Thoracic aorta (tissue), 2 donors: ENCODE results near the gene RGL1. TPM values are rescaled to one million over a fixed set of nuclear protein-coding genes. Genes with fewer than 3 reads are reported as not detected.

ENCODE experiments used
- ATAC-seq: fragments of 150-250 bp; one replicate; pipeline ENCODE4 v1.8.0; 2017; ENCODE audit warnings: low read depth; ENCODE audit not compliant: insufficient number of reproducible peaks, low FRiP score
- DNase-seq: peaks from one replicate; pipeline ENCODE4 v3.0.0-alpha.2; 2020; ENCODE audit warnings: low spot score
- H3K27ac ChIP-seq, 2 donors: fragments of 200-600 bp; sonication (generic); 1 replicate in 1 of 2; 2 replicates in 1 of 2; pipeline ENCODE4 v1.5.1; 2016; ENCODE audit warnings: mild to moderate bottlenecking in 2 of 2, moderate library complexity in 2 of 2
- H3K27me3 ChIP-seq: fragments of 200-600 bp; sonication (generic); replicated peaks from 2 replicates; pipeline ENCODE4 v1.6.0; 2016; ENCODE audit warnings: mild to moderate bottlenecking; ENCODE audit not compliant: insufficient read depth
- H3K36me3 ChIP-seq: fragments of 200-600 bp; sonication (generic); one replicate; pipeline ENCODE4 v1.5.1; 2016
- H3K4me1 ChIP-seq, 2 donors: fragments of 200-600 bp; sonication (generic); 1 replicate in 1 of 2; 2 replicates in 1 of 2; pipeline versions ENCODE4 v1.5.1 to v1.6.0; 2016; ENCODE audit warnings: low read depth in 2 of 2, mild to moderate bottlenecking in 1 of 2; ENCODE audit not compliant: control insufficient read depth in 1 of 2
- H3K4me3 ChIP-seq: fragments of 200-600 bp; sonication (generic); 2 replicates; pipeline ENCODE4 v1.5.1; 2016; ENCODE audit warnings: mild to moderate bottlenecking
- H3K9me3 ChIP-seq: fragments of 200-600 bp; sonication (generic); 2 replicates; pipeline ENCODE4 v1.5.1; 2016
- total RNA-seq, 2 donors: library from RNA; depleted of rRNA; stranded (reverse); fragments of >200 nt; gene quantifications; one replicate each; pipeline versions ENCODE4 v1.1.0 to v1.2.3, GENCODE V29; 2016
- TF ChIP-seq, protein P1 (sequence below): fragments of 200-600 bp; sonication (generic); IDR thresholded peaks from one replicate; pipeline ENCODE4 v1.5.1; 2019; ENCODE audit warnings: antibody characterized with exemption

Gene RGL1
- total RNA-seq, 2 donors from 2014 or later: 27.6 to 35.7 TPM

DNA sequence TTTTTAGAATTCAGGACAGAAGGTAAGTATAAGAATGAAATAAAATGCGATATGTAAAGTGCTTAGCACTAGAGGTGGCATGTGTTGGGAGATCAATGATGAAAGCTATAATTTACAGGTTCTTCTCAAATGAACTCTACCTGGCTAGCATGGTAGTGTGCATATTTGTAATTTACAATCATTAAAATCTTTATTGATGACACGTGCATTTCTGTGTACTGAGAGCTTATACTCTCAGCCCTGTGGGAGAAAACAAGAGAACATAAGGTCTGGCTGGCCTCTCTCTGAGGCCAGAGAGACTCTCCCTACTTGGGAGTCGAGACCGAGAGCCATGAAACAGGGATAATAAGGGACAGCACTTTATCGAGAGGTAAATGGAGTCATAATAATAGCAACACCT lies 156.2 kb downstream of the RGL1 start:
- ATAC-seq: no peak
- TF ChIP-seq, protein P1, sequence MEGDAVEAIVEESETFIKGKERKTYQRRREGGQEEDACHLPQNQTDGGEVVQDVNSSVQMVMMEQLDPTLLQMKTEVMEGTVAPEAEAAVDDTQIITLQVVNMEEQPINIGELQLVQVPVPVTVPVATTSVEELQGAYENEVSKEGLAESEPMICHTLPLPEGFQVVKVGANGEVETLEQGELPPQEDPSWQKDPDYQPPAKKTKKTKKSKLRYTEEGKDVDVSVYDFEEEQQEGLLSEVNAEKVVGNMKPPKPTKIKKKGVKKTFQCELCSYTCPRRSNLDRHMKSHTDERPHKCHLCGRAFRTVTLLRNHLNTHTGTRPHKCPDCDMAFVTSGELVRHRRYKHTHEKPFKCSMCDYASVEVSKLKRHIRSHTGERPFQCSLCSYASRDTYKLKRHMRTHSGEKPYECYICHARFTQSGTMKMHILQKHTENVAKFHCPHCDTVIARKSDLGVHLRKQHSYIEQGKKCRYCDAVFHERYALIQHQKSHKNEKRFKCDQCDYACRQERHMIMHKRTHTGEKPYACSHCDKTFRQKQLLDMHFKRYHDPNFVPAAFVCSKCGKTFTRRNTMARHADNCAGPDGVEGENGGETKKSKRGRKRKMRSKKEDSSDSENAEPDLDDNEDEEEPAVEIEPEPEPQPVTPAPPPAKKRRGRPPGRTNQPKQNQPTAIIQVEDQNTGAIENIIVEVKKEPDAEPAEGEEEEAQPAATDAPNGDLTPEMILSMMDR: no peak
- Histone ChIP-seq H3K4me1 (no peaks in the 10 kb centered on the region), H3K4me3 (no peak overlapping the region), H3K36me3 (no peaks in the 10 kb centered on the region), H3K27me3 (no peaks in the 10 kb centered on the region), H3K27ac (no peak overlapping the region), H3K9me3 (no peaks in the 10 kb centered on the region)
- no peak for DNase-seq

GRCh38 chr1:183962903-183963302 lies 158.0 kb downstream of the RGL1 start:
- no peaks in the 10 kb centered on the region for H3K4me1 ChIP-seq
- TF ChIP-seq, protein P1: no peak
- ATAC-seq (no peak), DNase-seq (no peak)
- H3K36me3 ChIP-seq: no peaks in the 10 kb centered on the region
- no peak overlapping the region for H3K27ac ChIP-seq
- H3K27me3 ChIP-seq: no peaks in the 10 kb centered on the region
- H3K9me3 ChIP-seq: no peaks in the 10 kb centered on the region
- no peak overlapping the region for H3K4me3 ChIP-seq

GRCh38 chr1:183965726-183966125 lies 160.8 kb downstream of the RGL1 start:
- H3K4me1 ChIP-seq: no peaks in the 10 kb centered on the region
- no peaks in the 10 kb centered on the region for H3K9me3 ChIP-seq
- H3K27me3 ChIP-seq: no peaks in the 10 kb centered on the region
- H3K36me3 ChIP-seq: no peaks in the 10 kb centered on the region
- no peak for ATAC-seq
- DNase-seq: no peak
- TF ChIP-seq, protein P1: no peak
- H3K27ac ChIP-seq: no peak overlapping the region
- no peak overlapping the region for H3K4me3 ChIP-seq

DNA sequence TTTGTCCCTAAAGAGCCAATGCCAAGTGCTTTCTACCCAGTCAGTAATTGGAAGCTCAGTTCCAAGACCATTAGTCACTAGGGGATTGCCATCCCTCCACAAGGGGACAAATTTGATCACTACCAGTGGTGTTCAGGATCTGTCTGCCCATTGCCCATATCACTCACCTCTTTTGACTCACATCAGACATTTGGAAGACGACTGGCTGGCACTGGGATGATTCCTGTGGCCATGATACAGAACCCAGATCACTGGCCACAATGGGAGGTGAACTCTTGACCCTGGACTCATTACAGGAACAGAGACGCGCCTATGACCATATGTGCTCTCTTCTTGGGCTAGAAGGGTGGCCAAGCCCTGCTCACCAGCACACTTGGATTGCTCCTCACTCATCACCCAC lies 161.6 kb downstream of the RGL1 start:
- Histone ChIP-seq H3K9me3 (no peaks in the 10 kb centered on the region), H3K4me3 (no peak overlapping the region), H3K27me3 (no peaks in the 10 kb centered on the region), H3K36me3 (no peaks in the 10 kb centered on the region), H3K27ac (no peak overlapping the region), H3K4me1 (no peaks in the 10 kb centered on the region)
- DNase-seq (no peak), ATAC-seq (no peak)
- TF ChIP-seq, protein P1: no peak

DNA sequence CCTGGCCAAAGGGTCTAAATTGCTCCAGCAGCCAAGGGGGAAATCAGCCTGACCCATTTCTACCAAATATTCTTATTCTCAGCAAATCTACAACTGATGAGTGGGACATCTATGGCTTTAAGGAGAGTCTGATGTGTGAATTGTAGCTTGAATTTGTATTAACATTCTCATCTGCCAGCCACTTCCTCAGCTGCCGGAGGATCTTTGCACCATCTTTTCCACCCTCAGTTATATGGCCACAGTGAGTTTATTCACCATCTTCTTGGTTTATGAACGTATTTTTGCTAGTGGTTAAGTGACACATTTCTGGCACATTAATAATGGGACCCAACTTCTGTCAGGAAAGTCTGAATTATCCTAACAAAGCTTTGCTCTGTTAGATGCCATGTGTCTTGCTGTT lies 163.0 kb downstream of the RGL1 start:
- TF ChIP-seq, protein P1: no peak

More for the DNA sequence above, 163.0 kb downstream of the RGL1 start:
- Histone ChIP-seq H3K27ac (no peak overlapping the region), H3K36me3 (no peaks in the 10 kb centered on the region), H3K27me3 (no peaks in the 10 kb centered on the region), H3K4me3 (no peak overlapping the region), H3K9me3 (no peaks in the 10 kb centered on the region), H3K4me1 (no peaks in the 10 kb centered on the region)
- no peak for DNase-seq
- no peak for ATAC-seq
